Nephron (organoid): Measurements from ENCODE around the gene MFSD6.
A peak's percentile ranks its signal among the peaks of the same experiment; 100 is the strongest.

Experiments used
- H3K27ac Mint-ChIP-seq, 3 experiments: 2 replicates each; pipeline ENCODE4 v1.8.0; 2020; ENCODE audit warnings: mixed read lengths in 3 of 3, mild to moderate bottlenecking in 2 of 3, moderate library complexity in 1 of 3
- H3K27me3 Mint-ChIP-seq: 2 replicates; pipeline ENCODE4 v1.8.0; 2021; ENCODE audit warnings: low read depth, mild to moderate bottlenecking, moderate library complexity, mixed read lengths
- H3K36me3 Mint-ChIP-seq: 2 replicates; pipeline ENCODE4 v1.8.0; 2020; ENCODE audit warnings: low read depth, mixed read lengths
- H3K4me1 Mint-ChIP-seq: 2 replicates; pipeline ENCODE4 v1.8.0; 2020; ENCODE audit warnings: mixed read lengths
- H3K4me3 Mint-ChIP-seq, 3 experiments: 2 replicates each; pipeline ENCODE4 v1.8.0; 2020; ENCODE audit warnings: mild to moderate bottlenecking in 3 of 3, mixed read lengths in 3 of 3, moderate library complexity in 2 of 3
- H3K9me3 Mint-ChIP-seq: 2 replicates; pipeline ENCODE4 v1.8.0; 2020; ENCODE audit warnings: mixed read lengths
- TF ChIP-seq, protein P1 (sequence below), 3 experiments: fragments of 200-600 bp; sonication (generic); IDR thresholded peaks; one replicate each; pipeline ENCODE4 v1.5.0; 2021; ENCODE audit warnings: antibody characterized with exemption in 3 of 3; ENCODE audit not compliant: unreplicated experiment in 3 of 3

Gene MFSD6

DNA sequence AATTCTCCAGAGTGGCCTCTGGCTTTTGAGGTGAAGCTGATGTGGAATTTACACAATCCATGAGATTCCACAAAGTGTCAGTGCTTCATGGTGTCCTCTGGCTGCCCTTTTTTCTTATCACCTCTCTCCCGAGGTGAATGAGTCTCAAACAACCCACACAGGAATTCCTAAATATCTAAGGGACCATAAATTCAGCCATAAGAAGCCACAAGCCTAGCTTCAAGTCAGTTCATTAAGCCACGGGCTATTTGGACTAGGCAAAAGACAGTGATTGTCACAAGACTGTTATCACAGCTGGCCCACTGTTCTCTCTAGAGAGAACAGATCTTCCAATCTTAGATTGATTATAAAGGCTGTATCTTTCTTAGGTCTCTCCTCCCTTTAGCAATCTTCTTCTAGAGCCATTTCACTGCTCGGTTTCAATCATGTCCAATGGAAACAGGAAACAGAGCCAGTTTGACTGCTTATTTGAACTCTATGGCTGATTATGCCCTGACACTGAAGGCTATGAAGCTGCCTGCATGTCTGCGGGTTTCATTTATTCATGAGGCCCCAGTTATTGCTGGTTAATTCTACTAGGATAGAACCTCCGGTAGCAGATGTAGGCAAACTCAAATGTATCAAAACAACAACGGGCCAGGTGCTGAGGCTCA is 122.2 kb downstream of the MFSD6 start:
- H3K4me1 Mint-ChIP-seq, result peaks cover 39% of the 10 kb centered on the region
- TF ChIP-seq, protein P1, sequence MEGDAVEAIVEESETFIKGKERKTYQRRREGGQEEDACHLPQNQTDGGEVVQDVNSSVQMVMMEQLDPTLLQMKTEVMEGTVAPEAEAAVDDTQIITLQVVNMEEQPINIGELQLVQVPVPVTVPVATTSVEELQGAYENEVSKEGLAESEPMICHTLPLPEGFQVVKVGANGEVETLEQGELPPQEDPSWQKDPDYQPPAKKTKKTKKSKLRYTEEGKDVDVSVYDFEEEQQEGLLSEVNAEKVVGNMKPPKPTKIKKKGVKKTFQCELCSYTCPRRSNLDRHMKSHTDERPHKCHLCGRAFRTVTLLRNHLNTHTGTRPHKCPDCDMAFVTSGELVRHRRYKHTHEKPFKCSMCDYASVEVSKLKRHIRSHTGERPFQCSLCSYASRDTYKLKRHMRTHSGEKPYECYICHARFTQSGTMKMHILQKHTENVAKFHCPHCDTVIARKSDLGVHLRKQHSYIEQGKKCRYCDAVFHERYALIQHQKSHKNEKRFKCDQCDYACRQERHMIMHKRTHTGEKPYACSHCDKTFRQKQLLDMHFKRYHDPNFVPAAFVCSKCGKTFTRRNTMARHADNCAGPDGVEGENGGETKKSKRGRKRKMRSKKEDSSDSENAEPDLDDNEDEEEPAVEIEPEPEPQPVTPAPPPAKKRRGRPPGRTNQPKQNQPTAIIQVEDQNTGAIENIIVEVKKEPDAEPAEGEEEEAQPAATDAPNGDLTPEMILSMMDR (IDR thresholded peaks at IDR 0.05; ENCODE audit: unreplicated experiment in 3 of 3), result no peak
- H3K27ac Mint-ChIP-seq, result peak overlapping the region; percentile 83 to 90 (median 86)
- no peaks in the 10 kb centered on the region for H3K9me3 Mint-ChIP-seq
- peak overlapping the region; percentile 4 to 65 (median 16) for H3K4me3 Mint-ChIP-seq
- no peaks in the 10 kb centered on the region for H3K27me3 Mint-ChIP-seq
- no peaks in the 10 kb centered on the region for H3K36me3 Mint-ChIP-seq

DNA sequence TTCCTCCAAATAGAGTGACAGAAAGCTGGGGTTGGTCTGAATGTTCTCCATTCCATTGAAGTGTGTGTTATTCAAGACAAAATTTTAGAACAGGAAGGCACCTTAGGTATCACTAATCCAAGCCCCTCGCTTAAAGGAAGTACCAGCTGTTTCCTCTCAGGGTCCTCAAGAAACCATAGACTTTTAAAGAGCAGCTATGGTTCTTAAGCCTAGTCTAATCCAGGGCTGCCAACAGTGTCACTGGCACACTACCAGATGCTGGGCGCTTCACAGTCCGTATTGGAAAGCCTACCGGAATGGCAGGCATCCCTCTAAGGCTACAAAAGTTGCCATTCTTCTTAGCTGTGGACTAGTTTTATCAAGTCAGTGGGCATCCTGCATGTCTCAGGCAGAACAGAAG is 124.4 kb downstream of the MFSD6 start:
- TF ChIP-seq, protein P1 (IDR thresholded peaks at IDR 0.05; ENCODE audit: unreplicated experiment in 3 of 3), result no peak
- peaks cover 11% of the 10 kb centered on the region for H3K9me3 Mint-ChIP-seq
- peak overlapping the region; percentile 27 to 99 (median 98) for H3K4me3 Mint-ChIP-seq
- peaks cover 45% of the 10 kb centered on the region for H3K4me1 Mint-ChIP-seq
- no peaks in the 10 kb centered on the region for H3K27me3 Mint-ChIP-seq
- peaks cover 16% of the 10 kb centered on the region for H3K36me3 Mint-ChIP-seq
- H3K27ac Mint-ChIP-seq, result peak overlapping the region; percentile 25 to 98 (median 62)

DNA sequence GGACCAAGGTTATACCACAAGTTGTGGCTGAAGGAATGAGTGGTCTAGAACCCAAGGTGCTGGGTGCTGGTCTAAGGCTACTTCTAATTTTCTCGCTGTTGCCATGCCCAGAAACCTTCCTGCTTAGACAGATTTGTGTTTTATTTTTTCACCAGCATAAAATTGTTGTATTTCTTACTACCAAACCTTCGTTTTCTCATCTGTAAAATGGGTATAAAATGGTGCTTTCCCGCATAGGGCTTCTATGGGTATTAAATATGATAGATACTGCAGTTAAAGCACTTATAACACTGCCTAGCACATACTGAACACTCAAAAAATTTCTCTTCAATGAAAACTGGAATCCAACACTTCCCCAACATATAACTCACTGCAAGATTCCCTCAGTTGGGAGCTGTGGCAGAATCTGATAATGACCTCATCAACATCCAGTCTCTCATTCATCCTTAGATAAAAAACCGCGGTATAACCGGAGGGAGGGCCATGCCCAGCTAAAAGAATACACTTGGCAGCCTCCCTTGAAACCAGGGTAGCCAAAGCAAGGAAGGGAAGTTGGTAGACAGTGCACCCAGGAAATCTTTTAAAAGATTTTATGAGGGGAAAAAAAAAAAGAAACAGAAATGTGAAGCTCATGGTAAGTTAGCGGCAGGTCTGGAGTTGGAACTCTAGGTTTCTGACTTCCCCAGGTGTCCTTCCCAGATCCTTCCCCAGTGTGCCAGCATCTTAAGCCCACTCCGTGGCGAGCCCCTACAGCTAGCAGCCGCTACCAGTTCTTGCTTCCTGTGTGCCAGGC is 125.2 kb downstream of the MFSD6 start:
- peaks cover 22% of the 10 kb centered on the region for H3K36me3 Mint-ChIP-seq
- peak overlapping the region; percentile 97 to 99 (median 98) for H3K27ac Mint-ChIP-seq
- TF ChIP-seq, protein P1 (IDR thresholded peaks at IDR 0.05; ENCODE audit: unreplicated experiment in 3 of 3), result no peak
- peaks cover 40% of the 10 kb centered on the region for H3K4me1 Mint-ChIP-seq
- H3K27me3 Mint-ChIP-seq, result no peaks in the 10 kb centered on the region
- peaks cover 15% of the 10 kb centered on the region for H3K9me3 Mint-ChIP-seq
- peak overlapping the region; percentile 90 to 99 (median 98) for H3K4me3 Mint-ChIP-seq

DNA sequence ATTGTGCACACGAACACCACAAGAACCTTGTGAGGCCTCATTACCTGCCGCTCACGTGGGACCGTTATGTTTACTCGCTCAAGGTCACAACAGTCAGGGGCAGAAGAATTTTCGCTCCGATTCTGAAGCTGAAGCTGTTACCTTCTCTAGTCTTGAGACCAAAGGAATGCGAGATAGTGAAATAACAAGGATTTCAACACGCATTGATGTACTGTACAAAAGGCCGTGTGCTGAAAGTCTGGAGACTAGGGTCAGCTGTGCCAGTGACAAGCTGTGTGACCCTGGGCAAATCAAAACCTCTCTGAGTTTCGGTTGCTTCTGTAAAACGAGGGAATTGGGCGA is 125.8 kb downstream of the MFSD6 start:
- no peaks in the 10 kb centered on the region for H3K27me3 Mint-ChIP-seq
- H3K9me3 Mint-ChIP-seq, result peaks cover 20% of the 10 kb centered on the region
- H3K36me3 Mint-ChIP-seq, result peaks cover 27% of the 10 kb centered on the region
- peaks cover 36% of the 10 kb centered on the region for H3K4me1 Mint-ChIP-seq
- peak overlapping the region; percentile 97 to 99 (median 98) for H3K27ac Mint-ChIP-seq
- TF ChIP-seq, protein P1 (IDR thresholded peaks at IDR 0.05; ENCODE audit: unreplicated experiment in 3 of 3), result no peak
- peak overlapping the region; percentile 90 to 99 (median 98) for H3K4me3 Mint-ChIP-seq

DNA sequence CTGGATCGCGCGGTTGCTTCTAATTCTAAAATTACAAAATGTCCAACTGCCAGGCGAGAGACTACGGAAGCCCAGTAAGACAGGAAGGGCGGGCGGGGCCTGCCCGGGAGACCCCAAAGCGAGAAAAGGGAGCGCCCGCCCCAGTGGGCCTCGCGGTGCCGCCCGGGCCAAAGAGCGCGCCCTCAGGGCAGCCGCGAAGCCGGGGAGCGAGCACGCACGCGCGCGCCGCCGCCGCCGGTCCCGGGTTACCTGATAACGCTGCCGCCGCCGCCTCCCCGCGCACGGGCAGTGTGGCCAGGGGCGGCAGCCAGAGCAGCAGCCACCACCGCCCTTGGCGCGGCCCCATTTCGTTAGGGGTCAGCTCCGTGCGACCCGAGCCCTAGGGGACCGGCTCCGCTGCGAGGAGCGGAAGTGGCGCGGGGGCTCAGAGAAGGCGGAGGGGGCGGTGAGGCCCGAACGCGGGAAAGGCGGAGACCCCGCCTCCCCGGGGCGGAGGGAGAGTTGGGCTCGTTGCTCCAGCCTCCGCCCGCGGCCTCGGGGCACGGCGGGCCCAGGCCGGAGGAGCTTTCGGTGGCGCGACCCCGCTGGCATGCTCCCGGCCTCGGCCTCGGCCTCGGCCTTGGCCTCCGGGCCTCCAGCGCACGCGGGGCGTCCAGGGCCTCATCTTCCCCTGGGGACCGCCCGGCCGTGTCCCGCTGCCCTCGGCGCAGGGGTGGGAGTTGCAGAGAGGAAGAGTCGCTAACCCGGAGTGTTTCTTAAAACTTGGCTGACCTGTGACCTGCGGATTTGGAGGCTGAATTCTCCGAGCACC is 126.4 kb downstream of the MFSD6 start, which contains the start of gene NEMP2:
TSS of gene NEMP2 (minus strand) at position 413 of the 811 bp plus-strand sequence. CDS start at position 346, 67 bp downstream.
- Mint-ChIP-seq H3K27me3 (no peaks in the 10 kb centered on the region), H3K27ac (peak within 1 kb of the TSS; percentile 97 to 99 (median 98)), H3K36me3 (peaks cover 31% of the 10 kb centered on the region), H3K9me3 (peaks cover 25% of the 10 kb centered on the region), H3K4me1 (peaks cover 30% of the 10 kb centered on the region), H3K4me3 (peak within 1 kb of the TSS; percentile 90 to 99 (median 98))
- TF ChIP-seq, protein P1 (IDR thresholded peaks at IDR 0.05; ENCODE audit: unreplicated experiment in 3 of 3), result no peak
